Measurements from ENCODE around the gene WNT16.

Gene WNT16

DNA sequence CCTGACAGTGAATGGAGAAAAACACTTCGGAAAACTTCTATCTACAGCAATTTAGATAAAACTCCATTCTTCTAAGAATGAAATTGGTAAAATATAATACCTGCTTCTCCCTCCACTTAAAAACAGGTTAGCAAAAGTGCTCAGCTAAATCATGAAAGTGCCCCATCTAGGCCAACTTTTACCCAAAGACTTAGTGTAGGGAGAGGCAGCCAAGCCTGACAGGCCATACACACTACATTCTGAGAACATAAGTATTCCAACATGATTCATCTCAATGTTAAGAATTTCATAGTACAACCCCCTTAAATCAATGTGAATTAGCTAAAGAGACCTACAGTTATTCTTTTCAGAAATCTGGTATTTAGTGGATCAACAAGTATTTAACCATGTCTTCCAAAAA, 60.1 kb downstream of the WNT16 start:
- Mint-ChIP-seq H3K27ac (no peak overlapping the region), H3K27me3 (no peaks in the 10 kb centered on the region), H3K4me1 (peaks cover 92% of the 10 kb centered on the region), H3K9me3 (no peaks in the 10 kb centered on the region), H3K36me3 (peaks cover 7% of the 10 kb centered on the region), H3K4me3 (no peak overlapping the region)

DNA sequence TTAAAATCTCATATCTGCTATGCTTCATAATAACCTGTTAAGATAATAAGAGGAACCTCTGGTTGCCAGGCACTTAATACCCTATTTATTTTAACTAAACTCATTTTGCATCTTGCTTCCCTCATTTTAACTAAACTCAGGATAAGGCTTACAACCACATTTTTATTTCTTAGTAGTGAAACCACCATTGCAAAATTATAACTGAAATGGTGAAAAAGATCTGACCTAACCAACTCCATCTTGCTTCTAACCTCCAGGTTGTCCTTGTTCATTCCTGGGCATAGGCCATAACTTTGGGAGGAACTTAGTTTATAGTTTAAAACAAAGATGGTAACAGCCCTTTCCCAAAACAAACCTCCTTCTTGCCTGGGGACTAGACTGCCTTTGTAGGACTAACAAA, 61.3 kb downstream of the WNT16 start:
- Mint-ChIP-seq H3K27ac (no peak overlapping the region), H3K9me3 (no peaks in the 10 kb centered on the region), H3K4me1 (peaks cover 91% of the 10 kb centered on the region), H3K27me3 (no peaks in the 10 kb centered on the region), H3K36me3 (peaks cover 7% of the 10 kb centered on the region), H3K4me3 (no peak overlapping the region)

DNA sequence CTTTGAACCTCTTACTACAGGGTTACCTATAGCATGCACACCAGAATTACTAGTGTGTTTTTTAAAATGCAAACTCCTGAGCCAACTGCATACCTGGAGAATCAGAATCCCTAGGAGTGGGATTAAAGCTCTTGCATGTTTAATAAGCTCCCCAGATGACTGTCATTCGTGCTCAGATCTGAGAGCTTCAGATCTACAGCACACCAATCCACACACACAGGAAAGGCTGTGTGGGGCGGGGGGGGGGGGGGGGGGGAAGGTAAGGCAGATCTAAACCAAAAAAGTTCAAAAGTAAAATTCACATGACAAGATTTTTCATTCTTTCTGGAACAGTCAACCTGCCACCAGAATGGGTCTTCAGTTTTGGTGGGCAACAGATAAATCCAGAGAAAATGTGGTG, 61.8 kb downstream of the WNT16 start:
- Mint-ChIP-seq H3K27me3 (no peaks in the 10 kb centered on the region), H3K27ac (no peak overlapping the region), H3K36me3 (peaks cover 7% of the 10 kb centered on the region), H3K4me1 (peaks cover 86% of the 10 kb centered on the region), H3K9me3 (no peaks in the 10 kb centered on the region), H3K4me3 (no peak overlapping the region)
